ENCODE measurements around the gene TRMT44.

TRMT44 gene

GRCh38 chr4:8433136-8433535 is 7.4 kb upstream of the TRMT44 start:
- H3K9me3 ChIP-seq, result no peaks in the 10 kb centered on the region
- no peak overlapping the region for H3K4me3 ChIP-seq (ENCODE audit: low read depth in 1 of 2, low read length in 1 of 2)
- H3K27me3 ChIP-seq, result no peaks in the 10 kb centered on the region
- no peak overlapping the region for H3K27ac ChIP-seq
- no peak for TF ChIP-seq CTCF (IDR thresholded peaks at IDR 0.05)
- H3K4me1 ChIP-seq (ENCODE audit: control insufficient read depth in 1 of 2, insufficient read depth in 1 of 2, low read depth in 1 of 2, low read length in 1 of 2), result peaks cover 6 to 9% of the 10 kb centered on the region in 2 experiments
- no peaks in the 10 kb centered on the region for H3K36me3 ChIP-seq

- Histone ChIP-seq H3K36me3 (no peaks in the 10 kb centered on the region), H3K4me3 (ENCODE audit: low read depth in 1 of 2, low read length in 1 of 2) (no peak overlapping the region), H3K9me3 (no peaks in the 10 kb centered on the region), H3K4me1 (ENCODE audit: control insufficient read depth in 1 of 2, insufficient read depth in 1 of 2, low read depth in 1 of 2, low read length in 1 of 2) (peaks cover 0 to 4% of the 10 kb centered on the region in 2 experiments), H3K27ac (no peak overlapping the region), H3K27me3 (no peaks in the 10 kb centered on the region)
- no peak for TF ChIP-seq CTCF (IDR thresholded peaks at IDR 0.05)
Measured at GRCh38 chr4:8434251-8435073, 6.1 kb upstream of the TRMT44 start.

GRCh38 chr4:8435656-8436121 is 4.9 kb upstream of the TRMT44 start:
- Histone ChIP-seq H3K36me3 (no peaks in the 10 kb centered on the region), H3K4me3 (ENCODE audit: low read depth in 1 of 2, low read length in 1 of 2) (no peak overlapping the region), H3K4me1 (ENCODE audit: control insufficient read depth in 1 of 2, insufficient read depth in 1 of 2, low read depth in 1 of 2, low read length in 1 of 2) (peaks cover 7 to 13% of the 10 kb centered on the region in 2 experiments), H3K27me3 (no peaks in the 10 kb centered on the region), H3K27ac (peak overlapping the region; percentile 27), H3K9me3 (no peaks in the 10 kb centered on the region)
- no peak for TF ChIP-seq CTCF (IDR thresholded peaks at IDR 0.05)

- no peaks in the 10 kb centered on the region for H3K36me3 ChIP-seq
- no peaks in the 10 kb centered on the region for H3K9me3 ChIP-seq
- H3K4me3 ChIP-seq (ENCODE audit: low read depth in 1 of 2, low read length in 1 of 2), result no peak overlapping the region
- no peak for TF ChIP-seq CTCF (IDR thresholded peaks at IDR 0.05)
- peaks cover 20 to 23% of the 10 kb centered on the region in 2 experiments for H3K4me1 ChIP-seq (ENCODE audit: control insufficient read depth in 1 of 2, insufficient read depth in 1 of 2, low read depth in 1 of 2, low read length in 1 of 2)
- no peaks in the 10 kb centered on the region for H3K27me3 ChIP-seq
- H3K27ac ChIP-seq, result no peak overlapping the region
Measured at GRCh38 chr4:8437281-8437680, 3.3 kb upstream of the TRMT44 start.

- Histone ChIP-seq H3K9me3 (no peaks in the 10 kb centered on the region), H3K4me1 (ENCODE audit: control insufficient read depth in 1 of 2, insufficient read depth in 1 of 2, low read depth in 1 of 2, low read length in 1 of 2) (peaks cover 20 to 23% of the 10 kb centered on the region in 2 experiments), H3K36me3 (no peaks in the 10 kb centered on the region), H3K4me3 (ENCODE audit: low read depth in 1 of 2, low read length in 1 of 2) (no peak overlapping the region), H3K27me3 (no peaks in the 10 kb centered on the region), H3K27ac (no peak overlapping the region)
- TF ChIP-seq CTCF (IDR thresholded peaks at IDR 0.05), result no peak
Measured at GRCh38 chr4:8438743-8439142, 1.8 kb upstream of the TRMT44 start.
